NCI-H345 treated with DMSO at 0.1 percent for 48 hours (cell line): ENCODE measurements around the gene GRM5.
"Not testable (repeated sequence)": the region's sequence is repeated elsewhere in the genome, so short reads cannot be mapped to it uniquely, and the experiment has no call there.

Experiments used
- DNase-seq: peaks from one replicate; lab custom pipeline; 2025; ENCODE audit not compliant: unreplicated experiment; lab: John Stamatoyannopoulos, UW

The GRM5 gene

GRCh38 chr11:89065651-89066201 is at the start of gene GRM5:
Gene GRM5 (minus strand): TSS chr11:89065982. CDS start chr11:89047872, 18,110 bp downstream.
- DNase-seq, result not testable (repeated sequence)

GRCh38 chr11:89097956-89098355 is 32.2 kb upstream of the GRM5 start:
- DNase-seq, result not testable (repeated sequence)

GRCh38 chr11:89093806-89094205 is 28.0 kb upstream of the GRM5 start:
- not testable (repeated sequence) for DNase-seq

GRCh38 chr11:89084951-89085350 is 19.2 kb upstream of the GRM5 start:
- DNase-seq, result not testable (repeated sequence)

GRCh38 chr11:89070911-89071310 is 5.1 kb upstream of the GRM5 start:
- DNase-seq, result not testable (repeated sequence)

GRCh38 chr11:89067264-89067663 is 1.5 kb upstream of the GRM5 start:
- no peak for DNase-seq

GRCh38 chr11:89065066-89065465 is 716 bp downstream of the GRM5 start:
- DNase-seq, result no peak

- DNase-seq, result not testable (repeated sequence)
Measured at GRCh38 chr11:89063481-89063951, 2.3 kb downstream of the GRM5 start.

- DNase-seq, result not testable (repeated sequence)
Measured at GRCh38 chr11:89062771-89063298, 2.9 kb downstream of the GRM5 start.

- DNase-seq, result not testable (repeated sequence)
Measured at GRCh38 chr11:89061839-89062238, 3.9 kb downstream of the GRM5 start.

GRCh38 chr11:89057406-89057805 is 8.4 kb downstream of the GRM5 start:
- DNase-seq, result not testable (repeated sequence)

GRCh38 chr11:89052220-89052619 is 13.6 kb downstream of the GRM5 start:
- no peak for DNase-seq

- not testable (repeated sequence) for DNase-seq
Measured at GRCh38 chr11:89047159-89047558, 18.6 kb downstream of the GRM5 start.

- DNase-seq, result not testable (repeated sequence)
Measured at GRCh38 chr11:89043861-89044588, 21.8 kb downstream of the GRM5 start.

- not testable (repeated sequence) for DNase-seq
Measured at GRCh38 chr11:89029671-89030070, 36.1 kb downstream of the GRM5 start.

- DNase-seq, result no peak
Measured at GRCh38 chr11:89021339-89021738, 44.4 kb downstream of the GRM5 start.

- not testable (repeated sequence) for DNase-seq
Measured at GRCh38 chr11:89019827-89020547, 45.8 kb downstream of the GRM5 start.

- no peak for DNase-seq
Measured at GRCh38 chr11:89016214-89016613, 49.6 kb downstream of the GRM5 start.

- DNase-seq, result no peak
Measured at GRCh38 chr11:89015614-89016013, 50.2 kb downstream of the GRM5 start.

- DNase-seq, result not testable (repeated sequence)
Measured at GRCh38 chr11:89000852-89001251, 64.9 kb downstream of the GRM5 start.

GRCh38 chr11:88979641-88980040 is 86.1 kb downstream of the GRM5 start:
- DNase-seq, result no peak
